Neural cell (in vitro differentiated cells): ENCODE results near the gene TMBIM4.

Source experiments
- CTCF ChIP-seq: fragments of 450-650 bp; IDR thresholded peaks from 2 replicates; pipeline ENCODE4 v1.5.1; 2014; ENCODE audit warnings: antibody characterized with exemption, mild to moderate bottlenecking, moderate library complexity; ENCODE audit not compliant: poor library complexity, severe bottlenecking
- POLR2AphosphoS5 ChIP-seq: IDR thresholded peaks from 2 replicates; pipeline ENCODE4 v1.6.1; 2012

- TF ChIP-seq POLR2AphosphoS5 (no peak), CTCF (no peak)
Measured at GRCh38 chr12:66159123-66159522, 10.7 kb downstream of the TMBIM4 start.
